Activated CD4-positive, alpha-beta T cell treated with anti-CD3 and anti-CD28 coated beads, Interleukin-10, Interleukin-2, amounts not matched to agents 100 ng/mL and 50 ng/mL, durations not matched to agents 16 hours and 8 hours (primary cell): ENCODE measurements around the gene KLHDC7B.
A peak's percentile ranks its signal among the peaks of the same experiment; 100 is the strongest.
"Not testable (repeated sequence)": the region's sequence is repeated elsewhere in the genome, so short reads cannot be mapped to it uniquely, and the experiment has no call there.

Experiments
- DNase-seq: peaks from one replicate; pipeline ENCODE4 v3.0.0-alpha.2; 2020

The KLHDC7B gene

GRCh38 chr22:50529897-50530579 is 15.7 kb upstream of the KLHDC7B start, which contains the start of gene TYMP:
TSS of gene TYMP (minus strand) at chr22:50530012. CDS start at chr22:50529709, 303 bp downstream.
- DNase-seq: peak; percentile 87

- no peak for DNase-seq
Observed at GRCh38 chr22:50530580-50530876, 15.2 kb upstream of the KLHDC7B start.

GRCh38 chr22:50530877-50531545 is 14.7 kb upstream of the KLHDC7B start:
- DNase-seq: peak; percentile 94

GRCh38 chr22:50531546-50531961 is 14.1 kb upstream of the KLHDC7B start:
- peak; percentile 84 for DNase-seq

- DNase-seq: peak; percentile 42
Observed at GRCh38 chr22:50531962-50532674, 13.6 kb upstream of the KLHDC7B start.

GRCh38 chr22:50532824-50533796 is 12.6 kb upstream of the KLHDC7B start:
- no peak for DNase-seq

- not testable (repeated sequence) for DNase-seq
Observed at GRCh38 chr22:50533856-50534711, 11.6 kb upstream of the KLHDC7B start.

- DNase-seq: no peak
Observed at GRCh38 chr22:50535113-50535512, 10.6 kb upstream of the KLHDC7B start.

GRCh38 chr22:50536226-50536625 is 9.5 kb upstream of the KLHDC7B start:
- no peak for DNase-seq

- no peak for DNase-seq
Observed at GRCh38 chr22:50537765-50538164, 7.9 kb upstream of the KLHDC7B start.

- no peak for DNase-seq
Observed at GRCh38 chr22:50540381-50540780, 5.3 kb upstream of the KLHDC7B start.

GRCh38 chr22:50541667-50542026 is 4.1 kb upstream of the KLHDC7B start:
- DNase-seq: peak; percentile 93

GRCh38 chr22:50542416-50542927 is 3.2 kb upstream of the KLHDC7B start:
- peak; percentile 90 for DNase-seq

GRCh38 chr22:50544078-50544745 is 1.5 kb upstream of the KLHDC7B start:
- DNase-seq: peak; percentile 93

GRCh38 chr22:50544746-50545253 is 899 bp upstream of the KLHDC7B start:
- peak; percentile 68 for DNase-seq

- DNase-seq: no peak
Observed at GRCh38 chr22:50546326-50547262, 895 bp downstream of the KLHDC7B start.

- DNase-seq: no peak
Observed at GRCh38 chr22:50547263-50547985, 1.7 kb downstream of the KLHDC7B start.

GRCh38 chr22:50548040-50548920 is 2.6 kb downstream of the KLHDC7B start:
- DNase-seq: peak; percentile 53
